ENCODE measurements around the gene CHFR. TPM values are rescaled to one million over a fixed set of nuclear protein-coding genes. Genes with fewer than 3 reads are reported as not detected.

The CHFR gene
- total RNA-seq, 2 experiments from 2014 or later, result 38.2 to 55.9 TPM

DNA sequence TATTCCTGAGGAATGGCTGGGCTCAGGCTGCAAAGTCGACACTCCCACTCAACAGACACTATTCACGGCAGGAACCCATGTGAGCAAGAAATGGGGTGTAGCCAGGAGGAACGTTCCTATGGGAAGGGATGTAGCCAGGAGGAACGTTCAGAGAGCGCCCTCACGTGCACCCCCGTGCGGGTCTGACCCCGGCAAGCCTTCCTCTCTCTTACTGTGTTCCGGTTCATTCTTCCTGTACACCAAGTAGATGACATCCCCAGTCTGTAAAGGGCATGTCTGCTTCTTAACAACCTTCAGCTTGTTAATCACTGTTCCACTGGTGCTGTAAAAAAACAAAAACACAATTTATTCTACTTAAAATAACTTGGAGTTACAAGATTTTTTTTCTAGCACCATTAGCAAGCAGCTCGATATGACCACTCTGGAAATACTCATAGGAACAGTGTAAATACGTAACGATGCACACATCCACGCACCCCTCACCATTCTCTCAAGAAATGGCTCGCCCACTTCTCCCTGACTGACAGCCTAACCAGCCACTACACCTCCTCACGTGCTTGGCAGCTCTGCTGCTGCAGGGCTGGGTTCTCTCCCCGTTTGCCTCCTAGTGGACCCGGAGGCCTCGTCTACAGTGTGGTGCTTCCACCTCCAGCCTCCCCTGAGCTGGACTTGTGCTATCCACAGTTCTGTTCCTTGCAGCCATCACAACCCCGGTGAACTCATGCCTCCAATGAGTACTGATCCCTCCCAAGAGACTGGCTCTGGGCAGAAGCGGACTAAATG, 15.1 kb downstream of the CHFR start:
- no peaks in the 10 kb centered on the region for H3K4me1 ChIP-seq (ENCODE audit: insufficient read depth, low read length, poor library complexity, severe bottlenecking)
- no peak overlapping the region for H3K4me2 ChIP-seq (ENCODE audit: low read length)
- H4K20me1 ChIP-seq (ENCODE audit: insufficient read depth, low read length), result no peaks in the 10 kb centered on the region
- no peak overlapping the region for H2AFZ ChIP-seq (ENCODE audit: low read length)
- no peak for DNase-seq (ENCODE audit: low spot score)
- ChIA-PET CTCF (ENCODE audit: unreplicated experiment) (interaction anchor here (0.6 kb wide), 1 partner anchor 11 kb away, joined by 3 read pairs; no protein-coding TSS in a partner anchor), POLR2A (no interaction called here)
- peaks cover 73% of the 10 kb centered on the region for H3K36me3 ChIP-seq (ENCODE audit: insufficient read depth, low read length)
- H3K4me3 ChIP-seq (ENCODE audit: low read depth, low read length, poor library complexity, severe bottlenecking), result no peak overlapping the region
- TF ChIP-seq EZH2phosphoT487 (IDR thresholded peaks at IDR 0.05; ENCODE audit: borderline replicate concordance, low read depth, low read length), result no peak
- TF ChIP-seq, protein P1, sequence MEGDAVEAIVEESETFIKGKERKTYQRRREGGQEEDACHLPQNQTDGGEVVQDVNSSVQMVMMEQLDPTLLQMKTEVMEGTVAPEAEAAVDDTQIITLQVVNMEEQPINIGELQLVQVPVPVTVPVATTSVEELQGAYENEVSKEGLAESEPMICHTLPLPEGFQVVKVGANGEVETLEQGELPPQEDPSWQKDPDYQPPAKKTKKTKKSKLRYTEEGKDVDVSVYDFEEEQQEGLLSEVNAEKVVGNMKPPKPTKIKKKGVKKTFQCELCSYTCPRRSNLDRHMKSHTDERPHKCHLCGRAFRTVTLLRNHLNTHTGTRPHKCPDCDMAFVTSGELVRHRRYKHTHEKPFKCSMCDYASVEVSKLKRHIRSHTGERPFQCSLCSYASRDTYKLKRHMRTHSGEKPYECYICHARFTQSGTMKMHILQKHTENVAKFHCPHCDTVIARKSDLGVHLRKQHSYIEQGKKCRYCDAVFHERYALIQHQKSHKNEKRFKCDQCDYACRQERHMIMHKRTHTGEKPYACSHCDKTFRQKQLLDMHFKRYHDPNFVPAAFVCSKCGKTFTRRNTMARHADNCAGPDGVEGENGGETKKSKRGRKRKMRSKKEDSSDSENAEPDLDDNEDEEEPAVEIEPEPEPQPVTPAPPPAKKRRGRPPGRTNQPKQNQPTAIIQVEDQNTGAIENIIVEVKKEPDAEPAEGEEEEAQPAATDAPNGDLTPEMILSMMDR (conservative IDR thresholded peaks at IDR 0.05; ENCODE audit: low read length), result no peak
- intact Hi-C loops (cut with micrococcal nuclease; ENCODE audit: unreplicated experiment), result no loop called here
- no peaks in the 10 kb centered on the region for H3K9me2 ChIP-seq (ENCODE audit: insufficient read depth, low read length)
- H3K9me3 ChIP-seq (ENCODE audit: low read length), result no peaks in the 10 kb centered on the region
- H3K27ac ChIP-seq (ENCODE audit: low read depth, low read length, poor library complexity, severe bottlenecking), result no peak overlapping the region
- BruUV-seq (replicated peaks), result no TSS peak
- no peaks in the 10 kb centered on the region for H3K79me2 ChIP-seq (ENCODE audit: insufficient read depth, low read depth, low read length)

DNA sequence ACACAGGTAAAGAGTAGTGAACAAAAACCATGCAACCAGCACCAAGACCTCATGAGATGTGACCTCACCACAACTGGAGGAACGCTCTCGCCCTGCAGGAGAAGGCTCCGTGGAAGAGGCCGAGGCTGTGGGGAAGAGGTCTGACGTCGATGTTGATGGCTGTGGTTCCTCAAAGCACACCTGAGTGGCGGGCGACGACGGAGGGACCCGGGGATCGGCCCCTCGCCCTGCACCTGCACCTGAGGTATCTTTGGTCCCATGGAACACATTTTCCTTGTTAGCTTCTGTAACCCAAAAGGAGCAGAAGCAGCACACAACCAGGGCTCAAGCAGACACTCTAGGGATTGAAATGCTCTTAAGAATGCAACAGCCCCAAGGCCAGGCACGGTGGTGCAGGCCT, 17.9 kb downstream of the CHFR start:
- CTCF ChIA-PET (ENCODE audit: unreplicated experiment), result no interaction called here
- intact Hi-C loops (cut with micrococcal nuclease; ENCODE audit: unreplicated experiment), result no loop called here

More for the DNA sequence above, 17.9 kb downstream of the CHFR start:
- Histone ChIP-seq H3K9me3 (ENCODE audit: low read length) (no peaks in the 10 kb centered on the region), H3K27ac (ENCODE audit: low read depth, low read length, poor library complexity, severe bottlenecking) (no peak overlapping the region), H3K4me3 (ENCODE audit: low read depth, low read length, poor library complexity, severe bottlenecking) (no peak overlapping the region), H3K9me2 (ENCODE audit: insufficient read depth, low read length) (no peaks in the 10 kb centered on the region), H3K79me2 (ENCODE audit: insufficient read depth, low read depth, low read length) (no peaks in the 10 kb centered on the region), H3K4me2 (ENCODE audit: low read length) (no peak overlapping the region), H2AFZ (ENCODE audit: low read length) (no peak overlapping the region), H4K20me1 (ENCODE audit: insufficient read depth, low read length) (no peaks in the 10 kb centered on the region), H3K4me1 (ENCODE audit: insufficient read depth, low read length, poor library complexity, severe bottlenecking) (no peaks in the 10 kb centered on the region), H3K36me3 (ENCODE audit: insufficient read depth, low read length) (peaks cover 77% of the 10 kb centered on the region)
- no TSS peak for BruUV-seq (replicated peaks)
- POLR2A ChIA-PET, result no interaction called here
- DNase-seq (ENCODE audit: low spot score), result no peak
- TF ChIP-seq EZH2phosphoT487 (IDR thresholded peaks at IDR 0.05; ENCODE audit: borderline replicate concordance, low read depth, low read length), result no peak
- TF ChIP-seq, protein P1 (conservative IDR thresholded peaks at IDR 0.05; ENCODE audit: low read length), result no peak
